ENCODE measurements around the gene ANKRD65. TPM values are rescaled to one million over a fixed set of nuclear protein-coding genes. Genes with fewer than 3 reads are reported as not detected.
"Not testable (repeated sequence)": the region's sequence is repeated elsewhere in the genome, so short reads cannot be mapped to it uniquely, and the experiment has no call there.

Gene ANKRD65
- total RNA-seq, 4 donors from 2014 or later = 13.8 to 32.6 (median 19.4) TPM

DNA sequence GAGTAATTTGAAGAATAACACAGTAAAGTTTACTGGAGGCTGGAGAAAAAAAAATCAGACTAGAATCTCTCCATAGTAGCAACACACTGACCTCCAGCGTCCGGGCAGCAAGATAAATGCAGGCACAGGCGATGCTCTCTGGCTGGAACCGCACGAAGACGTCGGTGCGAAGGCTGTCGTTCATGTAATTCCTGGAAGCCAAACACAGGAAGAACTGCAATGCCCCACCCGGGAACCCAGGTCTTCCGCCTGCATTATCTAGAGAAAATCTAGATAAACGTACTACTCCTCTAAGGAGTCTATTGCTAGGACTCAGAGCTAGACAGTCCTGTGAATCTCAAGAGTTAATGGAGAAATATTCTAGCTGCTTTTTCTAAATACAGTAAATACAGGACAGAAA is 30.4 kb downstream of the ANKRD65 start:
- no peaks in the 10 kb centered on the region for H3K9me3 ChIP-seq
- DNase-seq (ENCODE audit: low spot score in 2 of 2) = no peak
- H3K27me3 ChIP-seq = no peaks in the 10 kb centered on the region
- no peak overlapping the region for H3K27ac ChIP-seq
- TF ChIP-seq EP300 (IDR thresholded peaks at IDR 0.05) = no peak
- TF ChIP-seq, protein P1, sequence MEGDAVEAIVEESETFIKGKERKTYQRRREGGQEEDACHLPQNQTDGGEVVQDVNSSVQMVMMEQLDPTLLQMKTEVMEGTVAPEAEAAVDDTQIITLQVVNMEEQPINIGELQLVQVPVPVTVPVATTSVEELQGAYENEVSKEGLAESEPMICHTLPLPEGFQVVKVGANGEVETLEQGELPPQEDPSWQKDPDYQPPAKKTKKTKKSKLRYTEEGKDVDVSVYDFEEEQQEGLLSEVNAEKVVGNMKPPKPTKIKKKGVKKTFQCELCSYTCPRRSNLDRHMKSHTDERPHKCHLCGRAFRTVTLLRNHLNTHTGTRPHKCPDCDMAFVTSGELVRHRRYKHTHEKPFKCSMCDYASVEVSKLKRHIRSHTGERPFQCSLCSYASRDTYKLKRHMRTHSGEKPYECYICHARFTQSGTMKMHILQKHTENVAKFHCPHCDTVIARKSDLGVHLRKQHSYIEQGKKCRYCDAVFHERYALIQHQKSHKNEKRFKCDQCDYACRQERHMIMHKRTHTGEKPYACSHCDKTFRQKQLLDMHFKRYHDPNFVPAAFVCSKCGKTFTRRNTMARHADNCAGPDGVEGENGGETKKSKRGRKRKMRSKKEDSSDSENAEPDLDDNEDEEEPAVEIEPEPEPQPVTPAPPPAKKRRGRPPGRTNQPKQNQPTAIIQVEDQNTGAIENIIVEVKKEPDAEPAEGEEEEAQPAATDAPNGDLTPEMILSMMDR (IDR thresholded peaks at IDR 0.05) = no peak
- no peak for TF ChIP-seq POLR2A (IDR thresholded peaks at IDR 0.05)
- WGBS, 2 donors = 87 to 88% methylated on average over 12 of the region's 12 CpGs
- peaks cover 0 to 3% (median 0%) of the 10 kb centered on the region in 4 donors for H3K4me1 ChIP-seq
- peaks cover 8 to 100% (median 82%) of the 10 kb centered on the region in 3 donors for H3K36me3 ChIP-seq
- H3K4me3 ChIP-seq = no peak overlapping the region

DNA sequence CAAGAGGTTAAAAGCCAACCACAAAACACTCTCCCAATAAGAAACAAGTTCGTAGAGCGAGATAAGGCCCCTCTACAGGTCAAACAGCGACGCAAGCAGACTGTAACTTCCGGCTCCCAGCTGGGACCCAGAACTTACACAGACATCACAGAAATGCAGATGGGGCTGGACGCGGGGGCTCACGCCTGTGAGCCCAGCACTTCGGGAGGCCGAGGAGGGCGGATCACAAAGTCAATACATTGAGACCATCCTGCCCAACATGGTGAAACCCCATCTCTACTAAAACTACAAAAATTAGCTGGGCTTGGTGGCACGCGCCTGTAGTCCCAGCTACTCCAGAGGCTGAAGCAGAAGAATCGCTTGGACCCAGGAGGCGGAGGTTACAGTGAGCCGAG is 33.0 kb downstream of the ANKRD65 start:
- Histone ChIP-seq H3K36me3 (peaks cover 8 to 99% (median 64%) of the 10 kb centered on the region in 3 donors), H3K27ac (no peak overlapping the region), H3K27me3 (no peaks in the 10 kb centered on the region), H3K4me3 (no peak overlapping the region), H3K9me3 (no peaks in the 10 kb centered on the region), H3K4me1 (no peaks in the 10 kb centered on the region)
- WGBS, 2 donors = 94 to 97% methylated on average over 16 of the region's 16 CpGs
- DNase-seq (ENCODE audit: low spot score in 2 of 2) = no peak
- TF ChIP-seq EP300 (IDR thresholded peaks at IDR 0.05) (no peak), POLR2A (IDR thresholded peaks at IDR 0.05) (no peak)
- TF ChIP-seq, protein P1 (IDR thresholded peaks at IDR 0.05) = no peak

DNA sequence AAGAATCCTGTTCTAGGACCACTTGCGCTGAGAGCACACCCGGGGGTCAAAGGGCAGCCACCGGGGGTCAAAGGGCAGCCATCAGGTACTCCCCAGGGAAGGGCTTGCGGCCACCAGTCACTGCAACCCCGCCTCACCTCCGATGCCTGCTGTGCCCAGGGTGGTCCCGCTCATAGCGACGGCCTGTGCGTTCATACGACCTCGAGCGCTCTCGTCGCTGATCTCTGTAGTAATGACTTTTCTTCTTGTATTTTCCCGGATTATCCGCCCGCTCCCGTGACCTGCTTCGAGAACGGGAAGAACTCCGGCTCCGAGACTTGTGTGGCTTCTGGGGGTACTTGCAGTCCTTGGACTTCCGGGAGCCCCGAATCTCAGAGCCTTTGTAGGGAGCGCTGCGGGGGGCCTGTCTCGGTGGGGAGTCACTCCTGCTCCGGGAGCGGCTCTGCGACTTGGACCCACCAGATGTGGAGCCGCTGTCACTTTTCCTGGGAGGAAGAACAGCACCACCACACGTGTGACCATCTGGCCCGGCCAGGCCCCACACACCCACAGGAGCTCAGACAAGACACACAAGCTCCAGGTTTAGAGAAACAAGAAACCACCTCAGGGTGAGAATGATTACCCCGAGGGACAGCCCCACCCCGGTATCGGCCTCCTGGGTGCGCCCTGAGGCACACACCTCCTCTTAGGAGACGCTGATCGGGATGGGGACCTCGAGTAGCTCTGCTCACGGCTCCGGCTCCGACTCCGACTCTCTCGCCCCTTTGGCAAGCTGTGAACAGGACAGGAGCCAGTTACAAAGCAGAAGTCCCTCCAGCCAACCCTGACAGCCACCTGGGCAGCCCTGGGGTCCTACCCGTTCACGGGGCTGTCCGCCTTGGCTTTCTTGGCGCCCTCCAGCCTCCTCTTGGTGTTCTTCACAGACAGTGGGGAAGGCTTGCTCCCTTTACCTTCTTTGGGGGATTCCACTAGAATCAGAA is 33.7 kb downstream of the ANKRD65 start:
- no peaks in the 10 kb centered on the region for H3K9me3 ChIP-seq
- 95 to 96% methylated on average over 49 to 50 of the region's 50 CpGs for WGBS, 2 donors
- H3K4me3 ChIP-seq = no peak overlapping the region
- H3K27me3 ChIP-seq = no peaks in the 10 kb centered on the region
- no peaks in the 10 kb centered on the region for H3K4me1 ChIP-seq
- no peak for DNase-seq (ENCODE audit: low spot score in 2 of 2)
- TF ChIP-seq POLR2A (IDR thresholded peaks at IDR 0.05) = no peak
- TF ChIP-seq, protein P1 (IDR thresholded peaks at IDR 0.05) = no peak
- TF ChIP-seq EP300 (IDR thresholded peaks at IDR 0.05) = no peak
- no peak overlapping the region for H3K27ac ChIP-seq
- H3K36me3 ChIP-seq = peaks cover 8 to 93% (median 61%) of the 10 kb centered on the region in 3 donors

DNA sequence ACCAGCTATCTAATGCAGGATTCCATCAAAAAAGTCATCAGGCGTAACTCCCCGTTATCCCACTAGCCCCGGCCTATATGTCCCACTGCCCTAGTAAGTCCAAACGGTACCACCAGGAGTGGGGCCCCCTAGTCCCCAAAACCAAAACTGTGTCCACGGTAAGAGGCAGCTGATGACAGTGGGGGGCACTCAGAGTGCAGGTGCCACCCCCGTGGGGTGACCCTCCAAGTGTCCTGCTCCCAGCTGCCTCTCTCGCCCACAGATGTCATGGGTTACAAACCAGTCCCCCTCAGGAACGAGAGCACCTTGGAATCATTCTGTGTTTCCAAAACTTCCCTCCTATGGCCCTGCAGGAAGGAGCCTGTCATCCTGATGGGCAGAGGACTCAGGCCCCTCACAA is 35.1 kb downstream of the ANKRD65 start:
- Histone ChIP-seq H3K27me3 (no peaks in the 10 kb centered on the region), H3K36me3 (peaks cover 8 to 86% (median 50%) of the 10 kb centered on the region in 3 donors), H3K9me3 (no peaks in the 10 kb centered on the region), H3K4me1 (no peaks in the 10 kb centered on the region), H3K4me3 (no peak overlapping the region), H3K27ac (no peak overlapping the region)
- WGBS, 2 donors = 89 to 93% methylated on average over 7 to 8 of the region's 8 CpGs
- TF ChIP-seq, protein P1 (IDR thresholded peaks at IDR 0.05) = no peak
- TF ChIP-seq EP300 (IDR thresholded peaks at IDR 0.05) (no peak), POLR2A (IDR thresholded peaks at IDR 0.05) (no peak)
- no peak for DNase-seq (ENCODE audit: low spot score in 2 of 2)

GRCh38 chr1:1385339-1385738 is 35.7 kb downstream of the ANKRD65 start:
- H3K9me3 ChIP-seq; H3K4me3 ChIP-seq; H3K27ac ChIP-seq; H3K27me3 ChIP-seq; H3K4me1 ChIP-seq; DNase-seq (ENCODE audit: low spot score in 2 of 2): not testable (repeated sequence)
- WGBS, 2 donors = 93 to 94% methylated on average over 29 of the region's 29 CpGs
- H3K36me3 ChIP-seq = peaks cover 7 to 84% (median 46%) of the 10 kb centered on the region in 3 donors
